SKM-1 (cell line): ENCODE measurements around the gene LAIR1.
"Not testable (repeated sequence)": the region's sequence is repeated elsewhere in the genome, so short reads cannot be mapped to it uniquely, and the experiment has no call there.

Experiments
- DNase-seq: peaks from one replicate; lab custom pipeline; 2025; ENCODE audit not compliant: unreplicated experiment; lab: John Stamatoyannopoulos, UW

The LAIR1 gene

DNA sequence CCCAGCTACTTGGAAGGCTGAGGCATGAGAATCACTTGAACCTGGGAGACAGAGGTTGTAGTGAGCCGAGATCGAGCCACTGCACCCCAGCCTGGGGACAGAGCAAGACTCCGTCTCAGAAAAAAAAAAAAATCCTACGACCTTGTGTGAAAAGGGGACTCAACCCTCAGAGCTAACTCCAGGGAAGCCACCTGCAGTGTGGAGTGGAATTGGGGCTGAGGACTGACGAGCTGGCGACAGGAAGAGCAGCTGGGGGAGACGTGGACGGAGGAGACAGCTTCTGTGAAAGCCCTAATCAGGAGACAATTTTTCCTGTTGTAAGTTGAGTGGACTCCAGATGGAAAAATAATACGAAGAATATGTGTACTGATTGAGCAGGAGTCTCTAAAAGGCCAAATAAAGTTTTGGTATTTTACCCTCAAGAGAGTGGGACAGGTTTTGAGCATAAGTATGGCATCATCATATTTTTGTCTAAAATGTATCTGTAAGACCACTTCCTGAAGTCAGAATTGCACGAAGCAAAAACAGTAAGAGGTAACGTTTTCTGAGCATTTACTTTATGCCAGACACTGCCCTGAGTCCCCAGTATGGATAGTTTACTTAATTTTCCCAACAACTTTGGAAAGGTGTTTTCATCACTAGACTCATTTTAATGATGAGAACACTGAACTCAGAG is 12.0 kb upstream of the LAIR1 start:
- no peak for DNase-seq

- peak; percentile 13 for DNase-seq
These were observed 10.6 kb upstream of the LAIR1 start for GRCh38 chr19:54375181-54375938.

- no peak for DNase-seq
These were observed 9.3 kb upstream of the LAIR1 start for GRCh38 chr19:54373781-54374631.

GRCh38 chr19:54371453-54371852 is 6.7 kb upstream of the LAIR1 start:
- DNase-seq: not testable (repeated sequence)

- not testable (repeated sequence) for DNase-seq
These were observed 5.7 kb upstream of the LAIR1 start for GRCh38 chr19:54370434-54370796.

DNA sequence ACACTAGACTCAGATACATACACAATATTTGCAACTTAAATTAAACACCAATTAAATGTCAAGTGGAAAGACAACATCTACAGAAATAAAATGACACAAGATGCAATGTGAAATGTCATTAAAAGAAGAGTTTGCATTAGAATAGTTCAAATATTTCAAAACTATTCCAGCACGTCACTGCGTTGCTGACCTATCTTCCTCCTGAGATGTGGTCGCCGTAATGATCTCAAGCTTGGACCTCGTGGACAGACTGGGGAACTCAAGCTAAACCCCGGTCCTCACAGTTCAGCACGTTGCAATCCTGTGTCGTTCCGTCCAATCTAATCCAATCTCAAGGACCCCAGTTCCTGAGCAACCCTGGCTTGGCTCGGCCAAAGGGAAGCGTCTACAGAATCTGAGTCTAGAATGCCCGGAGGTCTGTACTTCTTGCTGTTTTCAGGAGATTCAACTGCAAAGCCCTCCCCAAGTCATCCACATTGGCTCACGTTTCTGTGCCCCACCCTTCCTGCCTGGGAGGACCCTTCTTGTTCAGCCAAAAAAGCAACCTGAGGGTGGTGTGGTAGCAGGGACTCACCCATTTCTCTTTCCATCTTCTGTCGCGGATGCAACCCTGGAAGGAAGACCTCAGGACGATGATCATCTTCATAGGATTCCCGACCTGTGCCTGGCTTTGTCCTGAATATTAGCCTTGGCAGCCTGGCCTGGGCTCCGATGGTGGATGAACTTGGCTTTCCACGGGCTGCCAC is 5.1 kb upstream of the LAIR1 start:
- DNase-seq: not testable (repeated sequence)

DNA sequence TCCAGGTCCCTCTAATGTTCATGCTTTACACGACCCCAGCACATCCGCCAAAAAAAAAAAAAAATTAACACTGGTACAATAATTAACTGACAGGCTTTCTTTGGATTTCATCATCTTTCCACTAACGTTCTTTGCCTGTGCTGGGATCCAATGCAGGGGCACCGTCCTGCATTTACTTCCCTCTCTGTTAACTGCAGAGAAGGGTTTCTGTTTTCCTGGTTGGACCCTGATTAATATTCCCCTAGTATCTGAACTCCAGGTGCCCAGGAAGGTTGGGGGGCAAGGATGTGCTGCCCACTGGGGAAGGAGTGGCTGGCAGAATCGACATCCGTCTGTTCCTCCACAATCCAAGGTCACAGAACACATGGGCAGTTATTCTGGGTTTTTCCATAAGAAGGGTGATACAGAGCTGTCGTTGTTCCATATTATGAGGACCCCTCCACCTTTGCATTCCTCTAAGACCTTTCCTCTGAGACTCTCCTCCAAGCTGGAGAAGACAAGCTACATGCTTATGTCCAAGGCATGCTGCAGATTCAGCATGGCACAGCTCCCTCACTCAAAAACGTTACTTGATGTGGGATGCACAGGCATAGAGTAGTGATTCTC is 4.5 kb upstream of the LAIR1 start:
- DNase-seq: no peak

- no peak for DNase-seq
These were observed 2.1 kb upstream of the LAIR1 start for GRCh38 chr19:54366811-54367210.

DNA sequence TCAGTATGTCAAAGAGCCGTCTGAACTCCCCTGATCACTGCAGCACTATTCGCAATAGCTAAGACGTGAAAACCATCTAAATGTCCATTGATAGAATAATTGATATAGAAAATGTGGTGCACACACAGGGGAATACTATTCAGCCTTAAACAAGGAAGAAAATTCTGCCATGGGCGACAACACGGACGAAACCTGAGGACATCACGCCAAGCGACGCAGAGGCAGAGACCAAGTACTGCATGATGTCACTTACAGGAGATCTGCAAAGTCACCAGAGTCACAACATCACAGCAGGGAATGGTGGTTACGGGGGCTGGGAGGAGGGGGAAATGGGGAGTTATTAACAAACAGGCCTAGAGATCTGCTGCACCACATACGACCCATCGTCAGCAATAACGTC is 1.1 kb upstream of the LAIR1 start:
- DNase-seq: not testable (repeated sequence)

- DNase-seq: not testable (repeated sequence)
These were observed 2.9 kb downstream of the LAIR1 start for GRCh38 chr19:54361680-54362422.

GRCh38 chr19:54359149-54359820 is 5.4 kb downstream of the LAIR1 start:
- not testable (repeated sequence) for DNase-seq

DNA sequence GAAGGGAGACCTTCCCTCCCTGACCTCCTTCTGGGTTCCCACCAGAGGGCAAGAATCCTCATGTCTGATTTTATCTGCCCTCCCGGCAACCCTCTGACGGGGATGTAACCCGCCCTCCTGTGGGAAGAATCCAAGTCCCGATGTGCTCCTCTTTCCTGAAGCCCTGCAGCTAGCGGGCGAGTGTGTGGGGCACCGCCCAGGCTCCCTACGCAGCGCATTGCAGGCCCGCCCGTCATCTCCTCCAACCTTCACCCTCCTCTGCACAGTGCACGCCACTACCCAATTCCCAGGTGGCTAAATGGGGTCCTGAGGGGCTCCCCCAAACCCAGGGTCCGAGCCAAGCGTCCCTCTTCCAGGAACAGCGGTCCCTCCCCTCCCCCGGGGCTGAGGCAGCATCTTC is 7.3 kb downstream of the LAIR1 start:
- DNase-seq: no peak

GRCh38 chr19:54356444-54357056 is 8.2 kb downstream of the LAIR1 start:
- DNase-seq: no peak

DNA sequence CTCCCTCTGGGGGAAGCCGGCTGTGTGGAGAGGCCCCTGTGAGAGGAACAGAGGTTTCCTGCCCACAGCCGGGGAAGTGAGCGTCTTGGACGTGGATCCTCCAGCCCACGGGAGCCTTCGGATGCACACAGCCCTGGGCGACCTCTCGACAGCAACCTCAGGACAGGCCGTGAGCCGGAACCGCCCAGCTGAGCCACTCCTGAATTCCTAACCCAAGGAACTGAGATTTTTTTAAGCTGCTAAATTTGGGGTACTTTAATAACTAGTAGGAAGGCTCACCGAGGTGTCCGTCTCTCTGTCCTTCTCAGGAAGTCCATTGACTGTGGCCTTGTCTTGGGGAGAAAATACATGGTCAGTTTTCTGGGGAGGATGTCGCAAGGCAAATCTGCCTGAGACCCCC is 9.1 kb downstream of the LAIR1 start:
- no peak for DNase-seq

DNA sequence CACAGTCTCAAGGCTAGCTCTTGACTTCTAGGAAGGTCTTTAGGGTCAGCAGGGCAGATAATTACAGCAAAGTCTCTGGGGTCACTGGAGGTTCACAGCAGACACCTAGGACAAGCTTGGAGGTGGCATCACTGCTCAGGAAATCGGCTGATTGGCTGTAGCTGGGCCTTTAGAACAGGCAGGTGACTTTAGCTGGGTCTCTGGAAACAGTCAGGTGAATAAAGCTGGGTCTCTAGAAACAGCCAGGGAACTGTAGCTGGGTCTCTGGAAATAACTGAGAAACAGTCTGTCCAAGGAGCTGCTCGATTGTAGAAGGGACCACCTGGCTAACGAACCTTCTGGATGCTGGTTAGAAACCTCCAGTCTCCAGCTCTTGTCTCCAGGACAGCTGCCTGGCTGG is 10.0 kb downstream of the LAIR1 start:
- DNase-seq: no peak

- no peak for DNase-seq
These were observed 12.2 kb downstream of the LAIR1 start for GRCh38 chr19:54352546-54352945.

GRCh38 chr19:54352041-54352440 is 12.7 kb downstream of the LAIR1 start:
- DNase-seq: no peak

GRCh38 chr19:54351474-54351873 is 13.3 kb downstream of the LAIR1 start:
- no peak for DNase-seq

- DNase-seq: peak; percentile 8
These were observed 18.8 kb downstream of the LAIR1 start for GRCh38 chr19:54345938-54346386.
